CD4-positive, alpha-beta T cell treated with Interleukin-17A for 1 hour (primary cell): Measurements from ENCODE around the gene RBL2.
A peak's percentile ranks its signal among the peaks of the same experiment; 100 is the strongest.

Source experiments
- DNase-seq: peaks from one replicate; pipeline ENCODE4 v3.0.0-alpha.2; 2020

RBL2 gene

GRCh38 chr16:53456625-53457024 is 22.4 kb downstream of the RBL2 start:
- DNase-seq, result peak; percentile 80

GRCh38 chr16:53457670-53458069 is 23.4 kb downstream of the RBL2 start:
- peak; percentile 88 for DNase-seq

DNA sequence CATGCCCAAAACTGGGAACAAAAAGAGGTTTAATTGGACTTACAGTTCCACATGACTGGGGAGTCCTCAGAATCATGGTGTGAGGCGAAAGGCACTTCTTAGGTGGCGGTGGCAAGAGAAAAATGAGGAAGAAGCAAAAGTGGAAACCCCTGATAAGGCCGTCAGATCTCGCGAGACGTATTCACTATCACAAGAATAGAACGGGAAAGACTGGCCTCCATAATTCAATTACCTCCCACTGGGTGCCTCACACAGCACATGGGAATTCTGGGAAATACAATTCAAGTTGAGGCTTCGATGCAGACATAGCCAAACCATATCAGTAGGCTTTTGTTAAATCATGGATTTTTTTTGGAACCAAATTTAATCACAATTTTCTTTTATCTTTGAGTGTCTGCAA is 24.4 kb downstream of the RBL2 start:
- no peak for DNase-seq

DNA sequence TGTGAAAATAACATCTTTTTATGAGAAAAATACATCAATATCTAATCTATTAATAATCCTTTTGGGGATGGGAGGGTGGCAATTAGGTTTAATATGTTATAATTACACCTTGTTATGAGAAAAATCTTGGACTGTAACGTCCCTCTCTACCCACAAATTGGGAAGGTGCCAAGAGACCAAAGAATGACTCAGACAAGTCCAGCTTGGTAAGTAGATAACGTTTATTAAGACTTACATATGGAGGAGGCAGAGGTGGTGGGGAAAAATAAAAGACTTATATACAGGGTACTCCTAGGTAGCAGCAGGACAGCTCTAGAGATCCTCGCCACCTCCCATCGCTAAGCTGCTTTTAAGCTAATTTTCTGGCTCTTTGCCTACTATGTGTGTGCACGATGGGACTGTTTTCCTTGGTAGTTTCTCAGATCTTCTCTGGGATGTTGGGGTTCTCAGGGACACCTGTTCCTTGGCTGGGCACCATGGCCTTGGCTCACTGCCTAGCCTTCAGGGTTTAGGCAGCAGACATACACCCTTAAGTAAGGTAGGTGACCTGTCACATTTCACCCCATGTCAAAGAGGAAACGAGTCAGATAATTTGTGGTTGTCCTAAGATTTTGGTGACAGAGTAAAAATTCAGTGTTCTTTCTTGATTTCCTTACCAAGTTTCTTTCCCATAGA is 31.5 kb downstream of the RBL2 start:
- no peak for DNase-seq

DNA sequence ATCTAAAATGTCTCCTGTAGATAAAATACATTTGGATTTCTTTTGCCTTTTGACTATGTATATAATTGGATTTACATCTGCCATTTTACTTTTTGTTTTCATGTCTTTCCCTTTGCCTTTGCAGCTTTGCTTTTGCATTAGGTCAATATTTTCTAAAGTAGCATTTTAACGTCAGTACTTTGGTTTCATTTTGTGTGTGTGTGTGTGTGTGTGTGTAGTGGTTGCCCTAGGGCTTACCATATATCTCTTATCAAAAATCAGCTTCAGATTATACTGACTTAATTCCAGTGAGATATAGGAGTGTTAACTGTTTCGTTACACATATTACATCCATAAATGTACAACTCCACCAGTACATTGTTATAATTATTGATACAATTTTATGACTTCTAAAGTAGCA is 42.6 kb downstream of the RBL2 start:
- DNase-seq, result no peak

- no peak for DNase-seq
These were observed 44.7 kb downstream of the RBL2 start for GRCh38 chr16:53478965-53479364.

DNA sequence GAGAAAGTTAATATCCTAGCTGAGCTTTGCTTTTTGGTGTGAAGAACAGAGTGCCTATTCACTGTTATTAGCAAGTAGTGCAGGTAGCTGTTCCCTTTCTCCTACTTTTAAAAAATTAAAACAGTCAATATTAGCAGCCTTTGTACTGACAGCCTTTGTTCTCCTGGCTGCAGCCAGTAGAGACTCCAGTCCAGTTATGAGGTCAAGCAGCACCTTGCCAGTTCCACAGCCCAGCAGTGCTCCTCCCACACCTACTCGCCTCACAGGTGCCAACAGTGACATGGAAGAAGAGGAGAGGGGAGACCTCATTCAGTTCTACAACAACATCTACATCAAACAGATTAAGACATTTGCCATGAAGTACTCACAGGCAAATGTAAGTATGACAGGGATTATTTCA is 46.1 kb downstream of the RBL2 start:
- no peak for DNase-seq

DNA sequence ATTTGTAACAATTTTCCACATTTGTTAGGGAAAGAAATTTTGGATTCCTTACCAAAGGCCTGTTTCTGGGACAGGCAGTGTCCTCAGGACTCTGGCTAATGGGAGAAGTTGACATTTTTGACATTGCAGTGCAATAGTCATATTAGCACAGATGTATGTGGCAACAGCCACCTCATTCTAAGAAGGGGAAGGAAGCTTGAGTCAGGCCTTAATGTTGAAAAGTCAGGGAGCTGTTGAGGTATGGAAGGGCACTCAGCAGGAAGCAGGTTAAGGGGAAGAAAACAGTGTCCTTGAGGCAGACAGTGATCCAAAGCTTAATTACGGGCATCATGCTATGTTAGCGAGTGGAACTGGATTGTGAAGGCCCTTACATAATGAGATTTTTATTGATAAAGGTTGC is 47.9 kb downstream of the RBL2 start:
- no peak for DNase-seq

DNA sequence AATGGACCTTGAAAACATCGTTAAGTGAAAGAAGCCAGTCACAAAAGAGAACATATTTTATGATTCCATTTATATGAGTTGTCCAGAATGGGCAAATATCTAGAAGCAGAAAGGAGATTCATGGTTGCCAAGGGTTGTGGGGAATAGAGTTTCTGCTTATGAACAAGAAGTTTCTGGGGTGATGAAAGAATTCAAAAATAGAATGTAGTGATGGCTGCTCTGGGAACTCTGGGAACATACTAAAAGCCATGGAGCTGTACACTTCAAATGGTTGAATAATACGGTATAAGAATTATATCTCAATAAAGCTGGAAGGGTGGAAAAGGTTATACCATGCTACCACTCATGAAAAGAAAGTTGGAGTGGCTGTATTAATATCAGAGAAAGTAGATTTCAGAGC is 50.3 kb downstream of the RBL2 start:
- no peak for DNase-seq

- DNase-seq, result no peak
These were observed 52.0 kb downstream of the RBL2 start for GRCh38 chr16:53486230-53486629.

DNA sequence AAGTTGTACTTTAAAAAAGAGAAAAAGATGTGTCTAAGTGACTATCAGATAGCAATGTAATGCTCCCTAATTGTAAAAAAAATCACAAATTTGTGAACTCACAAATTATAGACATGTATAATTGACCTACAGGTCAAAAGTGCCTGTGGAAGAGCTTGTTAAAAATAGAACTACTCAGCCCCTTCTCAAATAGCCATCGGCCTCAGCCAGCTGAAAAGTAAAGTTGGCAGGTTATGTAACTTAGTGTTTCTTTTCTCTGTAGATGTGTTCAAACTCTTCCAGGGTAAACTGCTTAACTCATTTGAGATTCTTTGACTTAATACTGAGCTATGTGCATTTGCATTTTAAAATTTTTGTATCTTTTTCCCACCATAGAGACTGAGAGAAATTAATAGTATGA is 55.5 kb downstream of the RBL2 start:
- no peak for DNase-seq

DNA sequence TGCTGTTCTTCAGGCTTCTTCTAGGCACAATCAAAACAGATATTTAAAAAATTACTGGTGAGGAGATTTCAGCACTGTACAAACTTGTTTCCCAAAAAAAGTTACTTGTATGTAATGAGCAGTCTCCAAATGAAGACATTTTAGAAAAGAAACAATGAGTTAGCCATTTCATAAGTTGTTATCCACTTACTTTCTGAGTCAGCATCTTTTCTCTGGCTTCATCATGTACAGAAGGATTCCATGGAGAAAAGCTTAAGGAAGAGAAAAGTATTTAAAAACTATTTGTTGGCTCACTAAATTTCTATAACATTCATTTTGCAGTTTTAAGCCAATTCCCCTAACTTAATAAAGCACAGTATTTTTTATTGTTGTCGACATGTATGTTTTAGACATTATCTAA is 58.2 kb downstream of the RBL2 start:
- no peak for DNase-seq

- DNase-seq, result no peak
These were observed 60.4 kb downstream of the RBL2 start for GRCh38 chr16:53494636-53495035.

DNA sequence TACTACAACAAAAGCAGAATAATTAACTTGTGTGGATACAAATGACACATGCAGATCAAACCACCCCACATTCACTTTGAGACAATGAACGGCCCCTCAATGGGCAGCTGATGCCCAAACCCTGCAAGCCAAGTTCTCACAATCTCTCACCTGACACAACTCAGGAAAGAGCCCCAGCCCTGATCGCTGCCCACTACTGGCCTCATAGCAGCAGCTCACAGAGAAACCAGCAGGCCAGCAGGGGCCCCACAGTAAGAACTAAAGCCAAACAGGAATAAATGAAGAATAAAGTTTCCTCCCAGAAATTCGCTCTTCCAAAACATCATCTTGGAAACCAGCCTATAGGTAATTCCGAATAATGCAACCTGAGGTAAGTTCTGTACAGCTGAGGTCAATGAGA is 61.1 kb downstream of the RBL2 start:
- DNase-seq, result no peak

DNA sequence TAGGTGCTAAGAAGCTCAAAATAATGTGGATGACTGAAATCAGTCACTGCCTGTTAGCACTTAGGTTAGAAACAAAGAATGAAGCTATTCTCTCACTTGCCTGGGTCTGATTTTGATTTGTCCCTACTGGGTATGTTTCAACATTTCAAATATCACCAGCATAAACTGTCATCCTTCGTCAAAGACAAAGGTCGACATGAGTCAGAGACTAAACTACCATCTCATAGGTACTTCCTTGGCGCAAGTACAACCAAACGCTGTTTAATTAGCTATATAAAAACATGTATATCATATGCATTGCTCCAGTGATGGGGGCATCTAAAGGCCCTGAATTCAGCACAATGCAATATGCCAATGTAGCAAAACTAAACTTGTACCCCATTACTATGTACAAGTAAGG is 64.7 kb downstream of the RBL2 start:
- DNase-seq, result no peak

DNA sequence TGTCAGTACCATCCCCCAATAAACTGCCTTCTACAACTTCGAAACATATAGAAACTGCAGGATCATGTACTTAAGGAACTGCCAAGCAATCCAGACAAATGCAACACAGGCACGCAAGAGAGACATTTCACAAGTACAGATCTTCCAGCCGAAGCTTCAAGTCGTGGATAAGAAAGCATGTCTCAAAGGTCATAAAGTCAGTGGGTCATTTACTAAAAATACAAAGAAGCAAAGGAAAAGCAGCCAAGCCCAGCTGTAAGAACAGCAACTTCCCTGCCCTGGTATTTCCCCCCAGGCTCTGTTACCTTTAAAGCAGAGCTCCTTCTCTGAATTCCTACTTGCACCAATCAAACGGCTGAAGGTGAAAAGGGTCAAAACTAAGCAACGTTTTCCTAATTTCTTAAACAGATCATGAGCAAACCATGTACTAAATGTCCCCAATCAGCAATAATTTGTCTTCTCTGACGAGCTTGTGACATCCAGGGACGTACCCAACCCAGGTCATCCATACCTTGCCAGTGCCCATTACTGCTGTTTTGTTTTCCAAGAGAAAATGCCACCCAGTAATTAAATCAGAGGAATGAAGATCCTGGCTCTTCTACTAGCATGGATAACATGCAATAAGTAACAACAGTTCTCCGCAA is 67.1 kb downstream of the RBL2 start:
- DNase-seq, result no peak

DNA sequence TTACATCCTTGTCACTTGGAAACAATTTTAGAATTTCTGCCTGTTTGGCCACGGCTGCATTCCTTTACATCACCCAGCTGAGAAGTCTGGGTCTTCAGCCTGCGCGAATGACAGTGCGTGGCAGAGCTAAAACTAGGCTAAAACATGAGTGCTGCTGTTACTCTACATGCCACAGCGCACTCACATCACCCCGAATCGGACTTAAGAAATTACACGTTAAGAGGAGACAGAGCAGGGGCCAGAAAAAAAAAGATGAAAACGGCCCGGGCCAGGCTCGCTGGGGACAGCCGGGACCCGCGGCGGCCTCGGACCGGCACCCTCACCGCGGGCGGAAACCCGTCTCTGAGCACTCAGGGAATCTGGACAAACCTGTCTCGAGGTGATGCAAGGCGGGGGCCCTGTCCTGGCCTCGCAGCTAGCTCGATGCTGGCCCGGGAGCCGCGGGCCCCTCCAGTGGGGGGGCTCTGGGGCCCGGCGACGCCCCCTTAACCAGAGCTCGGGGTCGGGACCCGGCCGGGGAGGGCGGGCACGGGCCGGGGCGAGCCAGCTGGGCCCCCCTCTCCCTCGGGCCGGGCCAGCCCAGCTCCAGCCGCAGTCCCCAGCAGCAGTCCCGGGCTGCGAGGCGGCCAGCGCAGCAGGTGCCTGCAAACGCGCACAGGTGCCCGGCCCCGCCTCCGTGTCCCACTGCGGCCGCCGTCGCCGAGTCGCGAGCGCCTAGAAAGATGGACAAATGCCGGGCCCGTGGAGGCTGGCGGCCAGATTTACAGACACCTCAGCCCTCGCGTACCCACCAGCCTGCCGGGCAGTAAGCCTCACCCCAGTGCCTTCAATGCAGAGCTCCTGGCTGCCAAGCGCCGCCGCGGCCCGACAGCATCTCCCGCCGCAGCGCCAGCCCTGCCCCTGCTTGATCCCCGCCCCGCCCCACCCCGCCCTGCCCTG is 68.3 kb downstream of the RBL2 start, which contains the start of gene AKTIP:
Gene AKTIP, minus strand, starts transcription at position 879 of the 939 bp plus-strand sequence. CDS start 2,950 bp downstream, outside the sequence.
- peak; percentile 33 for DNase-seq

DNA sequence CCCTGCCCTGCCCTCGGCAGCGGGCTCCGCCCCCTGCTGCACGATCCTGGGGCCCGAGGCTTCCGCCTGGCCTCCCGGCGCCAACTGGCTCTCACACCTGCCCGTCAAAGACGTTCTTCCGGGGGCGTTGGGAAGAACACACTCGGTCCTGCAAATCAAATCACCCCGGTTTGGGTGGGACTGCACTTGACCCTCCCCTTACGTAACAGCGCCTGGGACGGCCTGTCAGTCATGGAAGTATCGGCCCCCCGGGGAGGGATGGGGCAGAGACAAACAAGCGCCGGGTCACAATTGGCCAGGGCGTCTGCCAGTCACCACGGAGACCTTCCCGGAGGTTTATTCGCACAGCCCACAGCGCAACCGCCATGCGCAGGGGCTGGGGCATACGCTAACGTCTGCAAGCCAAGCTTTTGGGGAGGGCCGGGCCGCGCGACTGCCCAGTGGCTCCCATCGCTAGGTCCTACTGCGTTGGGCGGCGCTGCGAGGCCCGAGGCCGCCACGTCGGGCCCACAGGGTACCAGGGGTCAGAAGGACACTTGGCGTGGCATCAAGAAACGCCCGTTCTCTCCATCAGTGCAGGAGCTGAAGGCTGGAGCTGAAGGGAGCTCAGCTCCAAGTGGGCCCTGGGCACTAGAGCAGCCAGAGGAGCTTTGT is 69.1 kb downstream of the RBL2 start:
- DNase-seq, result peak; percentile 100

DNA sequence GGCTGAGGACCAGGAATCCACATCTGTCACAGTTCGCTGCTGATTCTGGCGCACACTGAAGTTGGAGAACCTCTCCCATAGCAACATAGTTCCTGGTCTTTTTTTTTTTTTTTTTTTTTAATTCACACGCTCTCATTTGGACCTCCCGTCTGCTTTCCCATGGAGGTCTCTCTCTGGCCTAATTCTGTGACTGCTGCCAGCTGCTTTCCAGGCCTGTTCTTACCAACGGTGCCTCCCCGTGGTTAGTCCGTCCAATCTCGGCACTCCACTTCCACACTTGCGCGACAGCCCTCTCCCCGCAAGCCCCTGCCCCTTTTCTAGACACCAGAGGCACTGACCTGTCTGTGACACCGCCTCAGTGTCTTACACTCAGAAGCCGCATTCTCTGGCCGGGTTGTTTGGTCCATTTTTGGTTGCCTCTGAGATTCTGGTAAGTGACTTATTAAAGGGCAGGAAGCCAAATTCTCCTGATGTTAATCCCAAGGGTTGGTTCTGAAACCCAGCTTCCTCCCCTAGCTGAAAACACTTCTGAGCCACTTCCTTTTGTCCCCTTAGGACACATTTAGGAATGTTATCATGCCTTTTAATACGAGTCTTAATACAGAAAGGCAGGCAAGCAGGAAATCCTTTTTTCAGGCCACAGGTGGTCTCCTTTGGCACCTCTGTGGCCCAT is 69.9 kb downstream of the RBL2 start:
- peak; percentile 48 for DNase-seq

DNA sequence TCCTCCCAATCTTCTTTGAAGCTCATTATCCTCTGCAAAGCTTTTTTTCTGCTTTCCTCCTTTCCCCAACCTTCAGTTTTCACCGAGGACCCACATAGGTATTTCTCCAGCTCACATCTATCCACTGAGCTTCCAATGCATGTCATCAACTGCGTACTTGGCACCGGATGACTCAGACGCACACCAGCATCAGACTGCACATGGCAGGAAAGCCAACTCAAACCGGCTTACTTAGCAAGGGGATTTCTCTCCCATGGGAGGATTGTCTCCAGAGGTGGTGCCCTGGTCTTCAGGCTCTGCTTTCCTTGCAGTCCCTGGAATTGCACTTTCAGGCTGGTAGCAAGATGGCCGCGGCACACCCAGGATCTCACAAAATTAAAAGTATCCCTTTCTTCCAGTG is 70.4 kb downstream of the RBL2 start:
- DNase-seq, result peak; percentile 28

DNA sequence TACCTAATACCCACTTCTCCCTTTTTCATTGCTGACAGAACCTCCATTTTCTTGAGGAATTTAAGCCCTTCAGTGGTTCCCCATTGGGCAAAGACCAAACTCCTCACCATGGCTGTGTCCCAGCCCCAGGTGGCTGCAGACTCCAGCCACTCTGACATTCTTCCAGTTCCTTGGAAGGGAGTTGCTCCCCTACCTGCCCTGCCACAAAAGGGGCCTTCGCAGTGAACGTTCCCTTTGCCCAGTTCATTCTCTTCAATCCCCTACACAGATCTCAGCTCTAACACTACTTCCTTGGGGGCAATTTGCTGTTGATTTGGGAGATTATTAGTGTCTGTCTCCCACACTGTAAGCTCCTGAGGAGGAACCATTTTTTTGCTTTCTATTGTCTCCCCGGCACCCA is 72.0 kb downstream of the RBL2 start:
- no peak for DNase-seq

DNA sequence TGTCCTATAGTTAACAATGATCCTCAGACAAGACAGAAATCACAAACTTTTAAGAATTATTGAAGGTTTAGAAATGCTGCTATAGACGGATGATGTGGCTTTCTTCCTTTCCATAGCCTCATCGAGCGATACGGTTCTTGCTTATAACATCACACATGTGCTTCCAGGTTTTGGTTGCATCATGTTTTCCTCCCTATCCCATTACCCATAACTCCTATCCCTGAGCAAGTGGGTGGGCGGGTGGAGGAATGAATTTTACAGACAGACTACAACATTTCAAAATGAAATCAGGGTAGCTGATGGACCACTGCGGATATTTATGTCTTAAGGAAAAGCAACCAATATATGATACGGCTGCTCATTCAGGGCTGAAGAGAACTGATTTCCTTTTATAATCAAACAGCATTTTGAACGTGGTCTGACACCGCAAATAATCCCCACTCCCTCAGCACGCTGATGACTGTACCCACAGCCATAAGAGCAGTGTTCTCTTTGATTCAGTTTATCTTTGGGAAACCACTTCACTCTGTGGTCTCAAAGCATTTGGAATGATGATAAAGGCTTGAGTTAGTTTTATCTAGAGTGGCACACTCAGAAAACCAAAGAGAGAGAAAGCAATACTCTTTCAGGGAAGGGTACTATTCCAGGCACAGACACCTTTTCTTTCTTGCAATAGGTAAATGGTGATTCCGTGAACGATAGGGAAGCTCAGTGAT is 73.4 kb downstream of the RBL2 start:
- no peak for DNase-seq
